ENCODE results near the gene C9orf50.
"Not testable (repeated sequence)": the region's sequence is repeated elsewhere in the genome, so short reads cannot be mapped to it uniquely, and the experiment has no call there.

The C9orf50 gene

DNA sequence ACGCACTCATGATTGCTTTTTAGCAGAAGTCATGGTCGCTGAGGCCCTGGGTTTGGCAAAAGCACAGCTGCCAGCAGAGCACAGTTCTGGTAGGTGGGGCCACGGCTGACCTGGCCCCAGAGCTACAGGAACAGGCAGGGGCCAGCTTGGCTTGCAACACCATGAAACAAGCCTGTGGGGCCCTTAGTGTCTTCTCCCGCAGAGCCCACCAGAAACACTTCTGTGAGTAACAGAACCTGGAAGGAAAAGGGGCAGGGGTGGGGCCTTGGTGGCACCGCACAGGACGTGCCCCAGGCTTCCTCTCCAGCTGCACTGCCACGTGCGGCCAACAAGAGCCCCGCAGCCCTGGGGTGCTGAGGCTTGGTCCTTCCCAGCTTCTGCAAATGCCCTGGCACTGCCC, 16.2 kb upstream of the C9orf50 start:
- TF ChIP-seq, protein P1, sequence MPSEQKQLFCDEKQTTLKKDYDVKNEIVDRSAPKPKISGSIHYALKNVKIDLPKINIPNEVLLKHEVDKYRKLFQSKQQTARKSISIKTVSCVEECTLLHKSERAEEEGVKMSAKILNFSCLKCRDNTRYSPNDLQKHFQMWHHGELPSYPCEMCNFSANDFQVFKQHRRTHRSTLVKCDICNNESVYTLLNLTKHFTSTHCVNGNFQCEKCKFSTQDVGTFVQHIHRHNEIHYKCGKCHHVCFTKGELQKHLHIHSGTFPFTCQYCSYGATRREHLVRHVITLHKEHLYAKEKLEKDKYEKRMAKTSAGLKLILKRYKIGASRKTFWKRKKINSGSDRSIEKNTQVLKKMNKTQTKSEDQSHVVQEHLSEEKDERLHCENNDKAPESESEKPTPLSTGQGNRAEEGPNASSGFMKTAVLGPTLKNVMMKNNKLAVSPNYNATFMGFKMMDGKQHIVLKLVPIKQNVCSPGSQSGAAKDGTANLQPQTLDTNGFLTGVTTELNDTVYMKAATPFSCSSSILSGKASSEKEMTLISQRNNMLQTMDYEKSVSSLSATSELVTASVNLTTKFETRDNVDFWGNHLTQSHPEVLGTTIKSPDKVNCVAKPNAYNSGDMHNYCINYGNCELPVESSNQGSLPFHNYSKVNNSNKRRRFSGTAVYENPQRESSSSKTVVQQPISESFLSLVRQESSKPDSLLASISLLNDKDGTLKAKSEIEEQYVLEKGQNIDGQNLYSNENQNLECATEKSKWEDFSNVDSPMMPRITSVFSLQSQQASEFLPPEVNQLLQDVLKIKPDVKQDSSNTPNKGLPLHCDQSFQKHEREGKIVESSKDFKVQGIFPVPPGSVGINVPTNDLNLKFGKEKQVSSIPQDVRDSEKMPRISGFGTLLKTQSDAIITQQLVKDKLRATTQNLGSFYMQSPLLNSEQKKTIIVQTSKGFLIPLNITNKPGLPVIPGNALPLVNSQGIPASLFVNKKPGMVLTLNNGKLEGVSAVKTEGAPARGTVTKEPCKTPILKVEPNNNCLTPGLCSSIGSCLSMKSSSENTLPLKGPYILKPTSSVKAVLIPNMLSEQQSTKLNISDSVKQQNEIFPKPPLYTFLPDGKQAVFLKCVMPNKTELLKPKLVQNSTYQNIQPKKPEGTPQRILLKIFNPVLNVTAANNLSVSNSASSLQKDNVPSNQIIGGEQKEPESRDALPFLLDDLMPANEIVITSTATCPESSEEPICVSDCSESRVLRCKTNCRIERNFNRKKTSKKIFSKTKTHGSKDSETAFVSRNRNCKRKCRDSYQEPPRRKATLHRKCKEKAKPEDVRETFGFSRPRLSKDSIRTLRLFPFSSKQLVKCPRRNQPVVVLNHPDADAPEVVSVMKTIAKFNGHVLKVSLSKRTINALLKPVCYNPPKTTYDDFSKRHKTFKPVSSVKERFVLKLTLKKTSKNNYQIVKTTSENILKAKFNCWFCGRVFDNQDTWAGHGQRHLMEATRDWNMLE (tag by site-specific recombination; conservative IDR thresholded peaks at IDR 0.05; ENCODE audit: low read depth), result no peak
- peak; percentile 47; the same call in 1 of the 2 replicates for TF ChIP-seq HIC1 (tag by site-specific recombination; IDR thresholded peaks at IDR 0.05)
- H3K27ac ChIP-seq (ENCODE audit: extremely low read depth, low read depth, low read length), result no peak overlapping the region
- H3K9me3 ChIP-seq (ENCODE audit: control insufficient read depth, insufficient read depth, low read depth, low read length), result no peaks in the 10 kb centered on the region
- no peak overlapping the region for H3K4me3 ChIP-seq (ENCODE audit: low read depth, low read length)
- peaks cover 11% of the 10 kb centered on the region for H3K4me1 ChIP-seq (ENCODE audit: control insufficient read depth, insufficient read depth, low read length)
- CTCF ChIA-PET, result interaction anchor here (0.6 to 2.2 kb wide), 3 partner anchors 84 to 147 kb away, joined by 3 to 7 read pairs (median 5); no protein-coding TSS in a partner anchor
- POLR2A ChIA-PET, result interaction anchor here (2.3 to 5.5 kb wide), 2 partner anchors 8 to 11 kb away, joined by 7 to 57 read pairs; partner anchors contain the start of gene NTMT1
- H3K36me3 ChIP-seq (ENCODE audit: control insufficient read depth in 2 of 2, insufficient read depth in 1 of 2, low read length in 2 of 2), result peaks cover 4 to 74% of the 10 kb centered on the region in 2 experiments; a peak in 2 of 3 replicates

DNA sequence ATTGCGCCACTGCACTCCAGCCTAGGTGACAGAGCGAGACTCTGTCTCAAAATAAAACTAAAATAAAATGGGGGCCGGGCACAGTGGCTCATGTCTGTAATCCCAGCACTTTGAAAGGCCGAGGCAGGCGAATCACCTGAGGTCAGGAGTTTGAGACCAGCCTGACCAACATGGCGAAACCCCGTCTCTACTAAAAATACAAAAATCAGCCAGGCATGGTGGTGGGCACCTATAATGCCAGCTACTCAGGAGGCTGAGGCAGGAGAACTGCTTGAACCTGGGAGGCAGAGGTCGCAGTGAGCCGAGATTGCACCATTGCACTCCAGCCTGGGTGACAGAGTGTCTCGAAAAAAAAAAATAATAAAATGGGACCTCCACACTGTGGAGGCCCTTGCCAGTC, 15.4 kb upstream of the C9orf50 start:
- Histone ChIP-seq H3K36me3 (ENCODE audit: control insufficient read depth in 2 of 2, insufficient read depth in 1 of 2, low read length in 2 of 2) (peaks cover 4 to 82% of the 10 kb centered on the region in 2 experiments; a peak in 2 of 3 replicates), H3K4me1 (ENCODE audit: control insufficient read depth, insufficient read depth, low read length) (peaks cover 11% of the 10 kb centered on the region)
- H3K4me3 ChIP-seq (ENCODE audit: low read depth, low read length); H3K9me3 ChIP-seq (ENCODE audit: control insufficient read depth, insufficient read depth, low read depth, low read length); H3K27ac ChIP-seq (ENCODE audit: extremely low read depth, low read depth, low read length); CTCF ChIA-PET: not testable (repeated sequence)
- TF ChIP-seq ZNF335 (tag by site-specific recombination; conservative IDR thresholded peaks at IDR 0.05), result peak; percentile 70
- POLR2A ChIA-PET, result interaction anchor here (0.5 to 5.5 kb wide), 3 partner anchors 10 to 1358 kb away, joined by 3 to 57 read pairs (median 4); partner anchors contain the start of gene NTMT1

DNA sequence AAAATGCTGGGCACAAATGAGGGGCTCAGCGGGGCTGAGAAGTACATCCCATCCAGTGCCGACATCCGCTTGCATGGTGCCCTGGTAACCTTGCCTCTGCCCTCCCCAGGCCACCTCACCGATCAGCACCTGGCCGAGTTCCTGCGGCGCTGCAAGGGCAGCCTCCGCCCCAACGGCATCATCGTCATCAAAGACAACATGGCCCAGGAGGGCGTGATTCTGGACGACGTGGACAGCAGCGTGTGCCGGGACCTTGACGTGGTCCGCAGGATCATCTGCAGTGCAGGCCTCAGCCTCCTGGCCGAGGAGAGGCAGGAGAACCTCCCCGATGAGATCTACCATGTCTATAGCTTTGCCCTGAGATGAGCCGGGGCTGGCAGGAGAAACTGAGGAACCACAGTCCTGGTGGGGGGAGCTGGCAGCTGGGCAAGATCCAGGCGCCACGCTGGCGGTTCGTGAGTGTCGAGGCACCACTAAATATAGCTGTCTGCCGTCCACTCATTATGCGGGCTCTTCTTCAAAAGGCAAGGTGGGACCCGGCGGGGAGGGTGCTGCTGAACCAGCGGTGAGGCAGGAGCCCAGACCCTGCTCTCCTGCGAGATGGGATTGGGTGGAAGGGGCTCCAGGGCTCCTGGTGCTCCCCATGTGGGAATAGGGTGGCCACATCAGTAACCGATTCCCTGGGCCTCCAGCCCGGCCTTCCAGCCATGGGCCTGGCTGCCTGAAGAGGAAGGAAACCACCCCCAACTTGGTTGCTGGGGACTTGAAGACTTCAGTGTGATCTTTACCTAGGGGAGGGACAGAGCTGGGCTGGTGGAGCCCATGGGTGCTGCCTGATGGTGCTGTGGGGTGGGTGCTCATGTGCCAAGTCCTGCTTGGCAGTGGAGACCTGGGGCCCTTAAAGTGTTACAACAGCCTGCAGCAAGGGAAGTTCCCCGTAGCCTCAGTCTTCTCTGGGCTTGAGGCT, 14.5 kb upstream of the C9orf50 start:
- no peak for TF ChIP-seq ZNF274 (IDR thresholded peaks at IDR 0.05; ENCODE audit: low read length)
- TF ChIP-seq ZNF274 (tag by site-specific recombination; IDR thresholded peaks at IDR 0.05; ENCODE audit: borderline replicate concordance), result no peak
- TF ChIP-seq ZNF558 (tag by site-specific recombination; IDR thresholded peaks at IDR 0.05), result no peak
- TF ChIP-seq, protein P2, sequence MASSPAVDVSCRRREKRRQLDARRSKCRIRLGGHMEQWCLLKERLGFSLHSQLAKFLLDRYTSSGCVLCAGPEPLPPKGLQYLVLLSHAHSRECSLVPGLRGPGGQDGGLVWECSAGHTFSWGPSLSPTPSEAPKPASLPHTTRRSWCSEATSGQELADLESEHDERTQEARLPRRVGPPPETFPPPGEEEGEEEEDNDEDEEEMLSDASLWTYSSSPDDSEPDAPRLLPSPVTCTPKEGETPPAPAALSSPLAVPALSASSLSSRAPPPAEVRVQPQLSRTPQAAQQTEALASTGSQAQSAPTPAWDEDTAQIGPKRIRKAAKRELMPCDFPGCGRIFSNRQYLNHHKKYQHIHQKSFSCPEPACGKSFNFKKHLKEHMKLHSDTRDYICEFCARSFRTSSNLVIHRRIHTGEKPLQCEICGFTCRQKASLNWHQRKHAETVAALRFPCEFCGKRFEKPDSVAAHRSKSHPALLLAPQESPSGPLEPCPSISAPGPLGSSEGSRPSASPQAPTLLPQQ (tag by site-specific recombination; IDR thresholded peaks at IDR 0.05), result peak; percentile 76
- peak; percentile 69 for TF ChIP-seq ZFP69B (tag by site-specific recombination; IDR thresholded peaks at IDR 0.05)
- TF ChIP-seq, protein P3, sequence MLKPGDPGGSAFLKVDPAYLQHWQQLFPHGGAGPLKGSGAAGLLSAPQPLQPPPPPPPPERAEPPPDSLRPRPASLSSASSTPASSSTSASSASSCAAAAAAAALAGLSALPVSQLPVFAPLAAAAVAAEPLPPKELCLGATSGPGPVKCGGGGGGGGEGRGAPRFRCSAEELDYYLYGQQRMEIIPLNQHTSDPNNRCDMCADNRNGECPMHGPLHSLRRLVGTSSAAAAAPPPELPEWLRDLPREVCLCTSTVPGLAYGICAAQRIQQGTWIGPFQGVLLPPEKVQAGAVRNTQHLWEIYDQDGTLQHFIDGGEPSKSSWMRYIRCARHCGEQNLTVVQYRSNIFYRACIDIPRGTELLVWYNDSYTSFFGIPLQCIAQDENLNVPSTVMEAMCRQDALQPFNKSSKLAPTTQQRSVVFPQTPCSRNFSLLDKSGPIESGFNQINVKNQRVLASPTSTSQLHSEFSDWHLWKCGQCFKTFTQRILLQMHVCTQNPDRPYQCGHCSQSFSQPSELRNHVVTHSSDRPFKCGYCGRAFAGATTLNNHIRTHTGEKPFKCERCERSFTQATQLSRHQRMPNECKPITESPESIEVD (tag by site-specific recombination; IDR thresholded peaks at IDR 0.05), result no peak
- Histone ChIP-seq H3K27ac (ENCODE audit: extremely low read depth, low read depth, low read length) (no peak overlapping the region), H3K9me3 (ENCODE audit: control insufficient read depth, insufficient read depth, low read depth, low read length) (no peaks in the 10 kb centered on the region), H3K4me1 (ENCODE audit: control insufficient read depth, insufficient read depth, low read length) (peaks cover 9% of the 10 kb centered on the region), H3K4me3 (ENCODE audit: low read depth, low read length) (no peak overlapping the region), H3K36me3 (ENCODE audit: control insufficient read depth in 2 of 2, insufficient read depth in 1 of 2, low read length in 2 of 2) (peaks cover 4 to 92% of the 10 kb centered on the region in 2 experiments; a peak in 2 of 3 replicates)
- ChIA-PET CTCF (interaction anchor here (0.8 to 1.0 kb wide), 2 partner anchors 10 to 11 kb away, joined by 3 to 4 read pairs; partner anchors contain the start of gene NTMT1), POLR2A (interaction anchor here (0.5 to 5.5 kb wide), 4 partner anchors 9 to 309 kb away, joined by 4 to 57 read pairs (median 5); partner anchors contain the start of gene NTMT1)
